GM12864 (cell line): ENCODE data around the gene ZNF316.

Experiments used
- DNase-seq: peaks from one replicate; pipeline ENCODE4 v3.0.0-alpha.2; 2011; ENCODE audit warnings: low read depth
- H3K4me3 ChIP-seq: 2 replicates; pipeline ENCODE4 v1.5.1; 2011; ENCODE audit warnings: mild to moderate bottlenecking, low read depth, low read length, control low read depth
- CTCF ChIP-seq: IDR thresholded peaks from 2 replicates; pipeline ENCODE4 v1.5.1; 2011; ENCODE audit warnings: low read depth, mild to moderate bottlenecking, moderate library complexity, low read length, control low read depth, inconsistent platforms; ENCODE audit errors: missing control alignments

ZNF316 gene

GRCh38 chr7:6622134-6622710, 14.9 kb upstream of the ZNF316 start:
- no peak for DNase-seq
- TF ChIP-seq CTCF: no peak
- H3K4me3 ChIP-seq: no peak overlapping the region

GRCh38 chr7:6623589-6624245, 13.4 kb upstream of the ZNF316 start:
- DNase-seq: no peak
- no peak for TF ChIP-seq CTCF
- no peak overlapping the region for H3K4me3 ChIP-seq

GRCh38 chr7:6624246-6624611, 12.9 kb upstream of the ZNF316 start:
- no peak for TF ChIP-seq CTCF
- H3K4me3 ChIP-seq: no peak overlapping the region
- no peak for DNase-seq

- DNase-seq: no peak
- no peak for TF ChIP-seq CTCF
- H3K4me3 ChIP-seq: no peak overlapping the region
These were observed 9.1 kb upstream of the ZNF316 start for GRCh38 chr7:6628045-6628444.

GRCh38 chr7:6630007-6630849, 6.9 kb upstream of the ZNF316 start:
- no peak overlapping the region for H3K4me3 ChIP-seq
- no peak for TF ChIP-seq CTCF
- no peak for DNase-seq

GRCh38 chr7:6631605-6632004, 5.5 kb upstream of the ZNF316 start:
- TF ChIP-seq CTCF: no peak
- DNase-seq: no peak
- no peak overlapping the region for H3K4me3 ChIP-seq
